T47D (cell line): ENCODE measurements around the gene PACSIN1.

Experiments
- DNase-seq, 2 experiments: peaks; one replicate each; pipeline versions ENCODE4 v3.0.0 to v3.0.0-alpha.2; 2011 to 2012; ENCODE audit warnings: low read depth in 1 of 2, low spot score in 1 of 2
- JUND ChIP-seq: IDR thresholded peaks from 2 replicates; pipeline ENCODE4 v1.6.1; 2012; ENCODE audit warnings: low read depth
- in situ Hi-C: cut with HindIII; loops from 2 replicates; pipeline ENCODE4 v1.10.0; 2016; ENCODE audit warnings: low sequenced_read_pairs, low pct_unique_long_range_greater_than_20kb

Gene PACSIN1

GRCh38 chr6:34524499-34524898, 58.6 kb downstream of the PACSIN1 start:
- DNase-seq, result no peak
- in situ Hi-C loops, result no loop called here
- TF ChIP-seq JUND, result no peak

- in situ Hi-C loops, result no loop called here
Observed at GRCh38 chr6:34524971-34525370, 59.1 kb downstream of the PACSIN1 start.

GRCh38 chr6:34525431-34526175, 59.7 kb downstream of the PACSIN1 start:
- TF ChIP-seq JUND, result no peak
- in situ Hi-C loops, result no loop called here
- no peak for DNase-seq

More at GRCh38 chr6:34524971-34525370, 59.1 kb downstream of the PACSIN1 start:
- no peak for TF ChIP-seq JUND
- DNase-seq, result no peak

- DNase-seq, result no peak
- no peak for TF ChIP-seq JUND
- in situ Hi-C loops, result no loop called here
Observed at GRCh38 chr6:34526241-34526972, 60.5 kb downstream of the PACSIN1 start.

- DNase-seq, result peak; percentile 89 to 94
- in situ Hi-C loops, result no loop called here
- no peak for TF ChIP-seq JUND
Observed at GRCh38 chr6:34526992-34527728, 61.3 kb downstream of the PACSIN1 start.

- in situ Hi-C loops, result no loop called here
- DNase-seq, result no peak
- TF ChIP-seq JUND, result no peak
Observed at GRCh38 chr6:34527751-34528670, 62.1 kb downstream of the PACSIN1 start.

- TF ChIP-seq JUND, result no peak
- in situ Hi-C loops, result no loop called here
- no peak for DNase-seq
Observed at GRCh38 chr6:34528996-34529664, 63.3 kb downstream of the PACSIN1 start.

GRCh38 chr6:34529665-34530327, 63.9 kb downstream of the PACSIN1 start:
- peak in 1 of 2 experiments; percentile 87 for DNase-seq
- in situ Hi-C loops, result no loop called here
- TF ChIP-seq JUND, result no peak

- TF ChIP-seq JUND, result no peak
- no peak for DNase-seq
- in situ Hi-C loops, result no loop called here
Observed at GRCh38 chr6:34530753-34531365, 65.0 kb downstream of the PACSIN1 start.

GRCh38 chr6:34531580-34532201, 65.8 kb downstream of the PACSIN1 start:
- TF ChIP-seq JUND, result no peak
- in situ Hi-C loops, result no loop called here
- peak; percentile 88 to 100 for DNase-seq
